Measurements from ENCODE around the gene DBNDD1.

DNA sequence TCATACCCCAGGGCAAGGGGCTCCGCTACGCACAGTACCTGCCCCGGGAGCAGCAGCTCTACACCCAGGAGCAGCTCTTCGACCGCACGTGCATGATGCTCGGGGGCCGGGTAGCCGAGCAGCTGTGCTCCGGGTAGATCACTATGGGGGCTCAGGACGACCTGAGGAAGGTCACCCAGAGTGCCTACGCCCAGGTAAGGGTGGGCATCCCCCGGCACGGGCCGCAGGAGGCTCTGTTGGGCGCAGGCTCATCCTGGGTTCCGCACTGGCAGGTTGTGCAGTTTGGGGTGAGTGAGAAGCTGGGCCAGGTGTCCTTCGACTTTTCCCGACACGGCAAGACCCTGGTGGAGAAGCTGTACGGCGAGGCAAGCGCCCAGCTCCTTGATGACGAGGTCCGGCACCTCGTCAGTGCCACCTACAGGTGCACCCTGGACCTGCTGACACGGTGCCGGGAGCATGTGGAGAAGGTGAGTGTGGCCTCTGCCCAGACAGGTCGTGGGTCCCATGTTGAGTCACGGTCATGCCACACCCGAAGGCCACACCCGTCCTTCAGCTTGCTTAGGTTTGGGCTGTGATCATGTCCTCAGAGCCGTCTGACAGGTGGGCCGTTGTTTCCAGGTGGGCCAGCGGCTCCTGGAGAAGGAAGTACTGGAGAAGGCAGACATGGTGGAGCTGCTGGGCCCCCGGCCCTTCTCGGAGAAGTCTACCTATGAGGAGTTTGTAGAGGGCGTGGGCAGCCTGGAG is 19.3 kb downstream of the DBNDD1 start:
- TF ChIP-seq CTCF (IDR thresholded peaks at IDR 0.05) (no peak), POLR2A (IDR thresholded peaks at IDR 0.05) (no peak)
